HG03558 (cell line): ENCODE data around the gene ATXN10.
"Not testable (repeated sequence)": the region's sequence is repeated elsewhere in the genome, so short reads cannot be mapped to it uniquely, and the experiment has no call there.

Experiments
- ATAC-seq: cut with Tn5 transposase; IDR thresholded peaks from one replicate; pipeline ENCODE4 v1.9.1; 2021; ENCODE audit warnings: moderate number of reproducible peaks; ENCODE audit not compliant: unreplicated experiment; ENCODE audit errors: extremely low read depth

ATXN10 gene, protein sequence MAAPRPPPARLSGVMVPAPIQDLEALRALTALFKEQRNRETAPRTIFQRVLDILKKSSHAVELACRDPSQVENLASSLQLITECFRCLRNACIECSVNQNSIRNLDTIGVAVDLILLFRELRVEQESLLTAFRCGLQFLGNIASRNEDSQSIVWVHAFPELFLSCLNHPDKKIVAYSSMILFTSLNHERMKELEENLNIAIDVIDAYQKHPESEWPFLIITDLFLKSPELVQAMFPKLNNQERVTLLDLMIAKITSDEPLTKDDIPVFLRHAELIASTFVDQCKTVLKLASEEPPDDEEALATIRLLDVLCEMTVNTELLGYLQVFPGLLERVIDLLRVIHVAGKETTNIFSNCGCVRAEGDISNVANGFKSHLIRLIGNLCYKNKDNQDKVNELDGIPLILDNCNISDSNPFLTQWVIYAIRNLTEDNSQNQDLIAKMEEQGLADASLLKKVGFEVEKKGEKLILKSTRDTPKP

DNA sequence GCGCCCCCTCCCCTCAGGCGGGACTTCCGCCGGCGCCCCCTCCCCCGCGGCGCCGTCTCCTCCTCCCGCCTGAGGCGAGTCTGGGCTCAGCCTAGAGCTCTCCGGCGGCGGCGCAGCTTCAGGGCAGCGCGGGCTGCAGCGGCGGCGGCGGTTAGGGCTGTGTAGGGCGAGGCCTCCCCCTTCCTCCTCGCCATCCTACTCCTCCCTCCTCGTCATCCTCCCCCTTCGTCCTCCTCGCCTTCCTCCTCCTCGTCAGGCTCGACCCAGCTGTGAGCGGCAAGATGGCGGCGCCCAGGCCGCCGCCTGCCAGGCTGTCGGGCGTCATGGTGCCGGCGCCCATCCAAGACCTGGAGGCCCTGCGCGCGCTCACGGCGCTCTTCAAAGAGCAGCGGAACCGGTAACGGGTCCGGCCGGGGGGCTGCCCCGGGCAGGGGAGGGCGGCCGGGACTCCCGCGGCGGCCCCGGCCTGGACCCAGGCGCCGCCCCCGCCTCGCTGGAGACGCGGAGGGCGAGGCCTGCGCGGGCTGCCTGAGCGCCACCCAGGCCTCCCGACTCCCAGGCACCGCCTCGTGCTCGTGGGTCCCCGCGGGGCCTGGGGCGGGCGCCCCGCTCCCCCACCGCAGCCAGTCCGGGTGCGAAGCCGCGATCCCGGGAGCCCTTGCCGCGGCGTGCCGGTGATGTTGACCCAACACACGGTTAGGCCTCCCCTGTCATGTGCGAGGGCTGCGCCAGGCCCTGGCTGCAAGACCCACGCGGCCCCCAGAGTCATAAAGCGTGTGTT lies at the start of gene ATXN10:
TSS of gene ATXN10 (plus strand) at position 52 of the 781 bp plus-strand sequence. CDS start at position 282, 230 bp downstream.
- ATAC-seq = no peak

DNA sequence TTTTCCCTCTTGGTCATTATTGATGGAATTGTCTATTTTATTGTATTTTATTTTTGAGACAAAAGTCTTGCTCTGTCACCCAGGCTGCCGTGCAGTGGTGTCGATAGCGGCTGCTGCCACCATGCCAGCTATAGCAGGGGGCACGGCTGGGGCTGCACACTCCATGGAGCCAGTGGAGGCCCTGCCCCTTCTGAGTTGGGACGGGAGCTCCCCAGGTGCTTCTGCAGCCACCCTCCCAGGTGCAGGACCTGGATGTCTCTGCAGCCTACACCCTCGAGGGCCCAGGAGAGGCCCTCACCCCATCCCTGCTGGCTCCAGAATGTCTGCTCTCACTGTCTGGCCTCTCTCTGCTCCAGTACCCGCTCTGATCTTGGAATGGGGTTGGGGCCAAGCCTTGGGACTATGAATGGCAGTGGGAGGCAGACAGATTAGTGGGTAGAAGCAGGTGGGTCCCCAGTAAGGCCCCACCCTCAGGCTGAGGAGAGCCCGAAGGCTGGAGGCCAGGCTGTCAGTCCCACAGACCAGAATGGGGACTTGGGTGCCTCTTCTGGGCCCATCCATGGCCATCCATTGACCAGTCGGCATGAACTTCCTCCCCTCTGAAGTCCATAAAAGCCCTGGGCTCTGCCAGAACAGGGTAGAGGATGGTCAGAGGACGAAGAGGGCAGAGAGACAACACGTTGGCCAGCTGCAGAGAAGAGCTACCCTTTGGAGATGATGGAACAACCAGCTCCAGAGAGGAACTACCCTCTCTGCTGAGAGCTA lies 49.6 kb upstream of the ATXN10 start:
- ATAC-seq = no peak

DNA sequence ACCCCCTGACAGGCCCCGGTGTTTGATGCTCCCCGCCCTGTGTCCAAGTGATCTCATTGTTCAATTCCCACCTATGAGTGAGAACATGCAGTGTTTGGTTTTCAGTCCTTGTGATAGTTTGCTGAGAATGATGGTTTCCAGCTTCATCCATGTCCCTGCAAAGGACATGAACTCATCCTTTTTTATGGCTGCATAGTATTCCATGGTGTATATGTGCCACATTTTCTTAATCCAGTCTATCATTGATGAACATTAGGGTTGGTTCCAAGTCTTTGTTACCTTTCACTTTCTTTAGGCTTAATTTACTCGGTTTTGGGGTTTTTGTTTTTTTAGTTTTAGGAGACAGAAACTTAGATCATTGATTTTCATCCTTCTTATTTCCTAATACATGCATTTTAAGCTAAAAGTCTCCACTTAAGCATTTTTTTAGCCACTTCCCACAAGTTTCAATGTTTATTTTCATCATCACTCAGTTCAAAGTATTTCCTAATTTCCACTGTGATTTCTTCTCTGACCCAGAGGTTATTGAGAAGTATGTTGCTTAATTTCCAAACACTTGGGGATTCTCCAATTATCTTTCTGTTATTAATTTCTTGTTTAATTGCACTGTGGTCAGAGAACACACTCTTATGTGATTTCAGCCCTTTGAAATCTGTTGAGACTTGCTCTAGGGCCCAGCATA lies 48.0 kb upstream of the ATXN10 start:
- not testable (repeated sequence) for ATAC-seq

DNA sequence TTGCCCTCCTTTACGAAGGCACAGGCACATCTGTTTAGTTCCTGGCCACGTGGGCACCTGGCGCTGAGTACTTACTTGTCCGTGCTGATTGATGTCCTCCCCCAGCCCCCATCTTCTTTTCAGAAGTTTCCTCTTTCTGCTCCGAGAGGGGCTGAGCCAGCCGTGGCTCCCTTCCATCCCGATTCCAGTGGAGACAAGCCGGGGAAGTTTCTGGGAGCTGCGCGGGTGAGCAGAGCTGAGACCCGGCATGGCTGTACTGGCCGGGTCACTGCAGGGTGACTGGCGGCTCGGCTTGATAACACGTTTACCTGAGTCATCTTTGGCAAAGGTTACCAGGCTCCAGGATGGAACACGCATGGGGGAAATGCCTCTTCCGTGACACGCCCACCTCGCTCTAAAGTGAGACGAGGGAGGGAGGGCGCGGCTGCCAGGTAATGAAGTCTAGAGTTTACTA lies 45.4 kb upstream of the ATXN10 start:
- ATAC-seq = no peak

DNA sequence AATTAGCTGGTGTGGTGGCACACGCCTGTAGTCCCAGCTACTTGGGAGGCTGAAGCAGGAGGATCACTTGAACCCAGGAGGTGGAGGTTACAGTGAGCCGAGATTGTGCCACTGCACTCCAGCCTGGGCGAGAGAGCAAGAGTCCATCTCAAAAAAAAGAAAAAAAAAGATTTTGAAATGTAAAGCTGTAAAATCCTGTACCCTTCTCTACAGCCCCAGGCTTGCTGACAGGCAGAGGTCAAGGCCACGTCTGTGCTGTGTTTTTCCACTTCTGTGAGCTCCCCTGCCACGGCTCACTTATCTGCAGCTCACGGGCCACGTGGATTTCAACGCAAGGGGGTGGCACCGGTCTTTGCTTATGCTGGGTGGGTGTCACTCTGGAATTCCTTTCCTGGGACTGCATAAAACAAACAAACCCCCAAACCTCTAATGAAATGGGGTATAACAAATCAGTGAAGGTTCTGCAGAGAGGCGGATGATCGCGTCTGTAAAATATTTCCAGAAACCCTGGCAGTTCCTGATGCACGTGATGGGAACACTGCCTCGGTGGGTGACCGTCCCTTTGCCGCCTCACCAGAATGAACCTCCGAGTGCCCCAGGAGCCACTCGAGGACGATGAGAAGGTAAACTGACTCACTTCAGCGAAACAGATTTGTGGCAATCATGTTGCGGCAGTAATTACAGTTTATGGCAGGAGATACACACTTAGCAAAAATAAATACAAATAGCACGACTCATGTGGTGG lies 44.0 kb upstream of the ATXN10 start:
- ATAC-seq = no peak

DNA sequence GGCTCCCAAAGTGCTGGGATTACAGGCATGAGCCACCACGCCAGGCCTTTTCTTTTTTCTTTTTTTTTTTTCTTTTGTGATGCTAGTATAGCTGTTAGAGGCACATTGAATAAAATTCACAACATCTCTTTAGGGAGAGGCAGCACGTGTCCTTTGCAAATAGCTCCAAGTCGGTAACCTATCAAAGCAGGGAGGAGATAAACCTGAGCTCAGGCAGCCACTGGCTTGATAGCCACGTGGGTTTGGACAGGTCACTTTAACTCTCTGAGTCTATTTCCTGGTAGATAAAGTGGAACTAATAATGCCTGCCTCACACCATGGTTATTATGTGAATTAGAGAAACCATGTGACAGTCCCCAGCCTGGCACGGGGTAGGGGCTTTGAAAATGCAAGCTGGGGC lies 43.1 kb upstream of the ATXN10 start:
- ATAC-seq = no peak

DNA sequence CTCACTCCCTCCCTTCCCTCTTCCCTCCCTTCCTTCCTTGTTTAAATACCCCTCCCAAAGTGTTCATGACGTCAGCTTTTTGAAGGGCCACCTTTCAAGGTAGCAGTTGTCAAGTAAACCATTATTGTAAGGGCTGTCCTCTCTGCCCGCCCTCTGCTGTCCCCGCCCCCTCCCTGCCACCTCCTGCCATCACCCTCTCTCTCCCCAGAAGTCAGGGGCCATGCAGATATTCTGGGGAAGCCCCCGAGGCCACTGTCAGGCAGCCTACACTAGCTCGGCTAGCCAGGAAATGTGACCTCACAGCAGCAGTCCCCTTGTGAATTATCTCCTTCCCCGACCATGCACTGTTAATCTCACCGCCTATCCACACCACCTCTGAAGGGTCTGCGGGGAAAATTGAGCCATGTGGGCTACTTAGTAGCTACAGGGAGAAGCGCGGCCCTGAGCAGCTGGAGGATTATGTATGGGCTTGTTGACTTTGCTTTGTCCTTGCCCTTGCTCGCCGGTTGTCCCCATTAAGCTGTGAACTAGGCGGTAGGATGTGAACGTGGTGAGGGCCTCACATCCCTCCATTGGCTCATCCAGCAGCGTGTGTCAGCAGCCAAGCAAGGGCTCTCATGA lies 42.1 kb upstream of the ATXN10 start:
- no peak for ATAC-seq

DNA sequence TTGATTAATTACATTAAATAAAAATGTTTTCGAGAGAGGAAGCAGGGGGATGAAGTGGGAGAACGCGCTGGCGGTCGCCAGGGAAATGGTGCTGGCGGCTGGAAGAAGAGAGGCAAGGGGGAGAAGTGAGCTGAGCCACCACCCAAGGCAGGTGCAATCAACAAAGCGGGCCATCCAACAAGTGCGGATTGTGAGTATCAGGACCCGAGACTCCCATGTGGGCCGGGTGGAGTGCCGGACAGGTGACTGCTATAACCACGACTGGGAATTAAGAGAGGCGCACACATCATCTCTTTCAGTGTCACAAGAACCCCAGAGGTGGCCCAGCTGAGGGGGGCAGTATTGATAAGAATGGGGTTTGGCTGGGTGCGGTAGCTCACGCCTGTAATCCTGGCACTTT lies 41.2 kb upstream of the ATXN10 start:
- ATAC-seq = no peak

DNA sequence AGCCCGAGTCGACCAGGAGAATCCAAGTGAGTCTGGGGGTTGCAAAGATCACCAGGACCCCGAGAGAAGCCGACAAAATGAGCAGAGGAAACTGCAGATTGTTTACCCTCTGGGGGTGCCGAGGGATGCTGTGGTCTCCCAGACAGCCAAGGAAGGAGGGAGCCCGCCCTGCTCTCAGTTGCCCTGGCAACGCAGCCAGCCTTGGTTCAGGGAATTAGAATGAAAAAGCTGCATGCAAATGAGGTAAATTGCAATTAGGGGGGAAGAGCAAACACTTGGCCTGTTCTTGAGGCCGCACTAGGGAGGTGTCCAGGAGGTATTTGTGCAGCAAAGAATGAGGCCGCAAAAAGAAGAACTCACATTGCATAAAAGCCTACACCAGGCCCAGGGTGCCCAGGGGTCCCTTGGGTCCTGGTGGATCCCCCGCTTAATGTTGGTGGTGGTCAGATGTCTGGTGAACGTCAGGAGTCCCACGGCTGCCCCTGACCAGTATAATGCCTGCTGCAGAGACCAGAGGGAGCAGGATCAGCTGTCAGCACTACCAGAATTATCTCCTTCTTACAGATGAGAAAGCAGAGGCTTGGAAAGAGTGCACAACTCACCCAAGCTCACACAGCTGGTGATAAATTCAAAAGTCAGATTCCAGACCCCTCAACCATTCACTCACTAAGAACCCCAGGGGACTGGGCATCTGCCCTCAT lies 40.3 kb upstream of the ATXN10 start:
- ATAC-seq = no peak

DNA sequence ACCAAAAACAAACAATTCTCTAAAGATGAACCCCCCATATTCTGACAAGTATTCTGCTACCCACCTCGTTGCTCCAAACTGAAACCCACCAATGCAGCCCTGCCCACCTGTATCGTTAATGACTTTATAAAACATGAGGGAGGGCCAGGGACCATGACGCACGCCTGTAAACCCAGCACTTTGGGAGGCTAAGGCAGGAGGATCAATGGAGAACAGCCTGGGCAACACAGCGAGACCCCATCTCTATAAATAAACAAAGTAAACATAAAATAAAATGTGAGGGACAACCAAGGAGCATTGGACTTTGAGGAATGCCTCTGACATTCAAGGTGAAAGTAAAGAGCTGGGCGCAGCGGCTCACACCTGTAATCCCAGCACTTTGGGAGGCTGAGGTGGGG lies 39.8 kb upstream of the ATXN10 start:
- no peak for ATAC-seq

DNA sequence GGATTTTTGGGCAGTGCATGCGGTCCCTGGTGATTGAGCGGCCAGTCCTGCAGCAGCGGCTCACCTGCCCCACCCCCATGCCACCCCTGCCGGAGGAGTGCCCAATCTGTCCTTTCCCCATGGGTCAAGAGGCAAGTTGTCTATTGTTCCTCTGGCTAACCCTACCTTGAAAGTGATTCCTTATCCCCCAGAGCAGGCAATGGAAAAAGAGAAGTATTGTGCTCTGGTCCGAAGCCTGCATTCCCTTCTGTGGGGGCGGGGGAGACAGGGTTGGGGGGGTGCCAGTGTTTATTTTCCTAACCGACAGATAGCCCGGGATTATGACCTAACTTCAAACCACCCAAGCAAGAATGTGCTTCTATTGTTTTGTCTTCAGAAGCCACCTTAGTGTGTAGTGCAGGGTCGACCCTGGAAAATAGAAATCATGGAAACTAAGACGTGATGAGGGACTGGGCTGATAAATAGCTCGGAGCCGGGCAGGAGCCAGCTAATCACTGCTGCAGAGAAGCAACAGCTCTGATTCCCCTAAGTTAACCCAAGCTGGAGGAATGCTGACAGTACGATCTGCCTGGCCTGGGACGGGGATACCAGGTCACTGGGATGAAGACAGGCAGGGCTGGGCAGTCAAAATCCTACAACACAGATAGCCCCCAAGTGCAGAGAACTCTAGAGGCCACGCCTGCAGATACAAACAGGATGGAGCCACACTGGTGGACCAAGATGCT lies 38.7 kb upstream of the ATXN10 start:
- ATAC-seq = no peak

DNA sequence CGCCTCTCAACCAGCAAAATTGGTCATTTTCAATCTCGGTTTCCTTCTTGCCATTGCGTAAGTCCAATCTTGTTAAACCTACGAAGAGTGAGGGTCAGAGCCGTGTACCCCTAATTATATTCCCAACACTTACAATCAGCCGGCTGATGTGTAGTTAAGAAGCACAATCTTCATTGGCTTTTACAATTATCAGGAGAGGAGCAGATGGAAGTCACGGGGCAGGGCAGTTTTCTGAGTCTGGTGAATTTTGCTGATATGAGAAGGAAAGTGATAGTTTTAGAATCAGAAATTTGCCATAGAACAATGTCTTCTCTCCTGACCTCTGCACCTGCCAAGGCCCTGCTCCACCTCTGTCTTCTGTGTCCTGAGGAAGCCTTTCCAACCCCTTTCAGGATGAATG lies 35.0 kb upstream of the ATXN10 start:
- no peak for ATAC-seq

DNA sequence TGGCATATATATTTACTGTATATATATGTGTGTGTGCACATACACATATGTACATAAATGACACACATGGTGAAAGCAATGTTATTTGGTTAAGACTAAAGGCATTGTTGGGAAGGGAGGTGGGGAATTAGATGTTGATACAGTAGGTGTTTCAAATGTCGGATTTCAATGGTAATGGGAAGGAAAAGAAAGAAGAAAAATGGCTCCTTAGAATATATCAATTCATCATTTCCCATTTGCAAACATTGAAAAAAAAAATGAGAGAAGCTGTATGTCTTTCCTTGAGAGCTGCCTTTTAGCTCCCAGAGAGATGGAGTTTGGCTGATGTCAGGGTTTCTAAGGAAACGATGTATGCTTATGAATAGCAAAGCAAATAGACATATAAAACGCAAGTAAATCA lies 33.4 kb upstream of the ATXN10 start:
- ATAC-seq = no peak

DNA sequence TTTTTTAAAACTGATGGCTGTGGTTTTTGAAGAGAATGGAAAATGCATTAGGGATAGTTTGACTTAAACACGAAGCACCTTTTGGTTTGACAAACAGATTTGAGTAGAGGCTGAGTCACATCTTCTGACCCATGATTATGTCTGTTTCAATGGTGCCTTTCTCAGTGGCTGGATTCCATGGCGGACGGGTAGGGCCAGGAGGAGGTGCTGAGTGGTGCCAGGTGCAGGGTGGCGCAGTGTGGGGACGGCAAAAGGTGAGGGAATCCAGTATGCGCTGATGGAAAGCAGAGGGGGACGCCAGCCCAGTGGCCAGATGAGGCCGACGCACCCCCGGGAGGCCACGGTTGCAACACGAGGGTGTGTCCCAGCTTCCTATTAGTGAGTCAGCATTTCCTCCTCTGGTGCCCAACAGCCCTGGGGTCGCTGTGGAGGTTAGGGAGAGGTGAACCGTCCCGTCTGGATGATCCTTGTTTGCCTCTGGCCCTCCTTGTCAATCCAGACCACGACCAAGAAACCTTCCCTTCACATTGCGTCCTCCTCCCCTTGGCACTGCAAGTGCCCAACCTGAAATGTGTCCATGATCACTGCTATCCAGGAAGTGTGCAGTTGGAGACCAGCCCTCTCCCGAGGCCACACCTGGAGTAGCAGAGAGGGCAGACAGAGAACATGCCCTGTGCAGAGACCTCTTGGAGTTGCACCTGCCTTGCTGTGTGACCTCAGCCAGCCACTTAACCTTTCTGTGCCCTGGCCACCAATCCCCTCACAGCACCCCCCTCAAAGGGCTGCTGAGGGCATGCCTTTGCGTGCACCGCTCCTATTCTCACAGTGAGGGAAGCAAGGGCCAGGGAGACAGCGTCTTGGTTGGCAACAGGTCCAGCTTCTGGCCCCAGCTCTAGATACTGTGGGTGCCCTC lies 32.5 kb upstream of the ATXN10 start:
- ATAC-seq = no peak

DNA sequence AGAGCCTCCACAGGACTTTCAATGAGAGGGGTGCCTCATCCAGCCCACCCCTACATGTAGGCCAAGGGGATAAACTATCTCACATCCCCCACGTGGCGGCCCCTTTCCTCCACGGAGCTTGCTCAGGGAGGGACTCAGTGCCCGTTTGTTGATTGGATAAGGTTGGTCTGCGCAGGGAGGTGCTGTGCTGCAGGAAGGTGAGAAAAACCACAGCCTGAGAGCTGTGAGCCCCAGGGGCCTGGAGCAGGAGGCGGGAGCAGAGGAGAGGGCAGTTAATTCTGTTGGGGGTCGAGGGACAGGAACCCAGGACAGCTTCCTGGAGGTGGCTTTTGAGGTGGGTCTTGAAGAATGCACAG lies 31.9 kb upstream of the ATXN10 start:
- ATAC-seq = no peak

DNA sequence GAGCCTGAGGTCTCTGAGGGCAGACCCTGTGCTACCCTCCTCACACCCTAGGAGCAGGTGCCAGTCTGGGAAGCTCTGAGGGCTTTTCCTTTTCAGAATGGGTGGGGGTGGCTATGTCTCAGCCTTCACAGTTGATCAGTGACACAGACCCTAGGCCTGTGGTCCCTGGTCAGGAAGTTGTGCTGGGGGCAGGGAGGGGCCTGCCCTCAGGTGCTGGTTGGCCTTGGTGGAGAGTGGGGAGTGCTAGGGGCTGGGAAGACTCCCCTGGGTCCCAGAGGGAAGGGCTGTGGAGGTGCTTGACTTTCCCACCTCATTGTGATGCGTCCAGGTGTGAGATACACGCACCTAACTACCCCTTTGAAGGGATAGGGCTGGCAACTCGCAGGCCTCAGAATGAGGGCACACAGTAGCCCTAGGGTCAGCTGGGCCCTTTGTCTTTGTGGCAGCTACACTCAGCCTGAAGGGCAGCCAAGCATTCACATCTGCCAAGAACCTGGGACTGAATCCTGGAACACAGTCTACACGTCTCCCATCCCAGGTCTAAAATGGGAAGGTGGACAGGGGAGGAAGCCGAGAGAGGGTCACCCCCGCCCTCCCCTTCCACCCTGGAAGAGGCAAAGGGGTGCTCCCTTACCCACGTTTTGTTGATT lies 31.2 kb upstream of the ATXN10 start:
- no peak for ATAC-seq
